Liver (tissue), 9 donors: Measurements from ENCODE around the gene BANP. TPM values are rescaled to one million over a fixed set of nuclear protein-coding genes. Genes with fewer than 3 reads are reported as not detected.

Source experiments
- DNase-seq: peaks from one replicate; pipeline ENCODE4 v3.0.0-alpha.2; 2017; ENCODE audit warnings: low spot score
- H3K27ac ChIP-seq, 2 donors: one replicate each; pipeline ENCODE4 v1.7.0; 2013; ENCODE audit warnings: inconsistent platforms in 2 of 2, low read length in 2 of 2, control low read depth in 1 of 2, low read depth in 1 of 2, mild to moderate bottlenecking in 1 of 2
- H3K27me3 ChIP-seq, 4 donors: one replicate each; pipeline versions ENCODE4 v1.6.1 to v1.7.0; 2013; ENCODE audit warnings: low read length in 3 of 4, inconsistent platforms in 1 of 4, mild to moderate bottlenecking in 1 of 4, moderate library complexity in 1 of 4; ENCODE audit not compliant: control insufficient read depth in 4 of 4, insufficient read depth in 4 of 4
- H3K36me3 ChIP-seq, 4 donors: one replicate each; pipeline versions ENCODE4 v1.6.1 to v1.7.0; 2013; ENCODE audit warnings: low read length in 3 of 4, mild to moderate bottlenecking in 3 of 4, low read depth in 1 of 4, moderate library complexity in 1 of 4; ENCODE audit not compliant: control insufficient read depth in 4 of 4, insufficient read depth in 3 of 4
- H3K4me1 ChIP-seq, 4 donors: one replicate each; pipeline versions ENCODE4 v1.6.1 to v1.7.0; 2013; ENCODE audit warnings: low read length in 3 of 4, mild to moderate bottlenecking in 3 of 4, moderate library complexity in 1 of 4; ENCODE audit not compliant: control insufficient read depth in 4 of 4, insufficient read depth in 4 of 4
- H3K4me3 ChIP-seq, 3 donors: one replicate each; pipeline versions ENCODE4 v1.6.1 to v1.7.0; 2013; ENCODE audit warnings: low read length in 3 of 3, control low read depth in 1 of 3, low read depth in 1 of 3, mild to moderate bottlenecking in 1 of 3
- H3K9ac ChIP-seq, 2 donors: one replicate each; pipeline ENCODE4 v1.7.0; 2013; ENCODE audit warnings: low read length in 2 of 2, mild to moderate bottlenecking in 2 of 2, moderate library complexity in 2 of 2, control low read depth in 1 of 2, low read depth in 1 of 2
- H3K9me3 ChIP-seq, 4 donors: one replicate each; pipeline versions ENCODE4 v1.6.1 to v1.7.0; 2013; ENCODE audit warnings: low read length in 3 of 4; ENCODE audit not compliant: control insufficient read depth in 4 of 4
- EGR1 ChIP-seq, 2 donors: IDR thresholded peaks; 2 replicates each; pipeline ENCODE4 v1.6.1; 2016 to 2018; ENCODE audit warnings: antibody characterized with exemption in 2 of 2, low read depth in 2 of 2
- FOXA1 ChIP-seq: IDR thresholded peaks from 2 replicates; pipeline ENCODE4 v1.6.1; 2016; ENCODE audit warnings: antibody characterized with exemption
- FOXA2 ChIP-seq: IDR thresholded peaks from 2 replicates; pipeline ENCODE4 v1.6.1; 2016; ENCODE audit warnings: antibody characterized with exemption
- GABPA ChIP-seq, 2 donors: IDR thresholded peaks in 1 of 2; conservative IDR thresholded peaks in 1 of 2; 2 replicates each; pipeline ENCODE4 v1.6.1; 2016; ENCODE audit warnings: antibody characterized with exemption in 2 of 2, mild to moderate bottlenecking in 1 of 2, moderate library complexity in 1 of 2
- HNF4A ChIP-seq, 2 donors: conservative IDR thresholded peaks; 2 replicates each; pipeline ENCODE4 v1.6.1; 2016; ENCODE audit warnings: antibody characterized with exemption in 2 of 2, mild to moderate bottlenecking in 2 of 2
- HNF4G ChIP-seq: IDR thresholded peaks from 2 replicates; pipeline ENCODE4 v1.6.1; 2016; ENCODE audit warnings: antibody characterized with exemption
- JUND ChIP-seq, 2 donors: IDR thresholded peaks; 2 replicates each; pipeline ENCODE4 v1.6.1; 2016; ENCODE audit warnings: antibody characterized with exemption in 2 of 2
- NR2F2 ChIP-seq: IDR thresholded peaks from 2 replicates; pipeline ENCODE4 v1.6.1; 2016; ENCODE audit warnings: antibody characterized with exemption
- RXRA ChIP-seq, 2 donors: IDR thresholded peaks; 2 replicates each; pipeline ENCODE4 v1.6.1; 2017 to 2018; ENCODE audit warnings: antibody characterized with exemption in 2 of 2, mild to moderate bottlenecking in 1 of 2
- SP1 ChIP-seq: IDR thresholded peaks from 2 replicates; pipeline ENCODE4 v1.6.1; 2018; ENCODE audit warnings: antibody characterized with exemption, mild to moderate bottlenecking
- TAF1 ChIP-seq: conservative IDR thresholded peaks from 2 replicates; pipeline ENCODE4 v1.6.1; 2016; ENCODE audit warnings: antibody characterized with exemption, mild to moderate bottlenecking
- YY1 ChIP-seq: IDR thresholded peaks from 2 replicates; pipeline ENCODE4 v1.6.1; 2016; ENCODE audit warnings: antibody characterized with exemption, mild to moderate bottlenecking
- WGBS: extraction: QIAGEN DNeasy Blood & Tissue Kit; methylation state at CpG from one replicate; pipeline ENCODE4 v1.1.7; 2013; 5-methylcytosine and 5-hydroxymethylcytosine counted together
- polyA plus RNA-seq, 2 donors: library from polyadenylated mRNA; stranded (reverse) in 1 of 2; unstranded in 1 of 2; fragments of 200-250 nt in 1 of 2; fragments of >200 nt in 1 of 2; fragmentation: Nextera tagmentation in 1 of 2; extraction: Ambion mirVana in 1 of 2; gene quantifications; one replicate each; pipeline versions ENCODE4 v1.2.1 to v1.2.3, GENCODE V29; 2013 to 2015
- total RNA-seq, 2 donors: library from RNA; depleted of rRNA; stranded (reverse); fragments of >200 nt; gene quantifications; one replicate each; pipeline ENCODE4 v1.2.3, GENCODE V29; 2014
- TF ChIP-seq, protein P1 (sequence below): fragments of 150-350 bp; IDR thresholded peaks from 2 replicates; pipeline ENCODE4 v1.5.1; 2017; ENCODE audit warnings: improper control_type of control experiment, low read depth, low read length; ENCODE audit not compliant: missing input control
- TF ChIP-seq, protein P2 (sequence below): IDR thresholded peaks from 2 replicates; pipeline ENCODE4 v1.6.1; 2016; ENCODE audit warnings: antibody characterized with exemption
- TF ChIP-seq, protein P3 (sequence below): IDR thresholded peaks from 2 replicates; pipeline ENCODE4 v1.6.1; 2016; ENCODE audit warnings: antibody characterized with exemption
- TF ChIP-seq, protein P4 (sequence below): IDR thresholded peaks from 2 replicates; pipeline ENCODE4 v1.6.1; 2016; ENCODE audit warnings: antibody characterized with exemption
- TF ChIP-seq, protein P5 (sequence below): IDR thresholded peaks from 2 replicates; pipeline ENCODE4 v1.6.1; 2016; ENCODE audit warnings: antibody characterized with exemption, mild to moderate bottlenecking
- donor health status: healthy.
- donor health status: healthy.
- donor health status: healthy.
- donor health status: healthy.
- donor health status: healthy.

Gene BANP
- total and polyA plus RNA-seq, 4 donors, result 4.9 to 20.7 (median 13.7) TPM

DNA sequence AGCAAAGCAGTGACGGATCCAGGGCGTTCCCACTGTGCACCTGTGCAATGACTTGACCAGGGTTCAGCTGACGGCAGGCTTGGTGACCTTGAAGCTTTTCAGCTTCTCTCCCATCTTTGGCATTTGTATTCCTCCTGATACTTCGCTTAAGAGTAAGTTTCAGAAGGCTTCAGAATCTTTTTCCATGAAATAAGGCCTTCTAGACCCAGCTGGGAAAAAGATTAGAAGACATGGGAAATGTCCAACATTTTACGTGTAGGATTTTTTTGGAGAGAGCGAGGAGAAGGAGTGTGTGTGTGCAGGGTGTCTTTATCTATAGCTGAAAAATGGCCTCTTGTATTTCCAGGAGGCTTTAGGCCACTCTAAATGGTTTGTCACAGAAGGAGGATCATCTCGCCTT is 104.1 kb downstream of the BANP start:
- TF ChIP-seq, protein P1, sequence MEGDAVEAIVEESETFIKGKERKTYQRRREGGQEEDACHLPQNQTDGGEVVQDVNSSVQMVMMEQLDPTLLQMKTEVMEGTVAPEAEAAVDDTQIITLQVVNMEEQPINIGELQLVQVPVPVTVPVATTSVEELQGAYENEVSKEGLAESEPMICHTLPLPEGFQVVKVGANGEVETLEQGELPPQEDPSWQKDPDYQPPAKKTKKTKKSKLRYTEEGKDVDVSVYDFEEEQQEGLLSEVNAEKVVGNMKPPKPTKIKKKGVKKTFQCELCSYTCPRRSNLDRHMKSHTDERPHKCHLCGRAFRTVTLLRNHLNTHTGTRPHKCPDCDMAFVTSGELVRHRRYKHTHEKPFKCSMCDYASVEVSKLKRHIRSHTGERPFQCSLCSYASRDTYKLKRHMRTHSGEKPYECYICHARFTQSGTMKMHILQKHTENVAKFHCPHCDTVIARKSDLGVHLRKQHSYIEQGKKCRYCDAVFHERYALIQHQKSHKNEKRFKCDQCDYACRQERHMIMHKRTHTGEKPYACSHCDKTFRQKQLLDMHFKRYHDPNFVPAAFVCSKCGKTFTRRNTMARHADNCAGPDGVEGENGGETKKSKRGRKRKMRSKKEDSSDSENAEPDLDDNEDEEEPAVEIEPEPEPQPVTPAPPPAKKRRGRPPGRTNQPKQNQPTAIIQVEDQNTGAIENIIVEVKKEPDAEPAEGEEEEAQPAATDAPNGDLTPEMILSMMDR, result no peak
- TF ChIP-seq JUND (IDR thresholded peaks at IDR 0.05), result no peak
- TF ChIP-seq, protein P2, sequence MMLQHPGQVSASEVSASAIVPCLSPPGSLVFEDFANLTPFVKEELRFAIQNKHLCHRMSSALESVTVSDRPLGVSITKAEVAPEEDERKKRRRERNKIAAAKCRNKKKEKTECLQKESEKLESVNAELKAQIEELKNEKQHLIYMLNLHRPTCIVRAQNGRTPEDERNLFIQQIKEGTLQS, result no peak
- TF ChIP-seq FOXA1, result no peak
- TF ChIP-seq, protein P3, sequence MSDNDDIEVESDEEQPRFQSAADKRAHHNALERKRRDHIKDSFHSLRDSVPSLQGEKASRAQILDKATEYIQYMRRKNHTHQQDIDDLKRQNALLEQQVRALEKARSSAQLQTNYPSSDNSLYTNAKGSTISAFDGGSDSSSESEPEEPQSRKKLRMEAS, result no peak
- TF ChIP-seq HNF4G, result no peak
- TF ChIP-seq, protein P4, sequence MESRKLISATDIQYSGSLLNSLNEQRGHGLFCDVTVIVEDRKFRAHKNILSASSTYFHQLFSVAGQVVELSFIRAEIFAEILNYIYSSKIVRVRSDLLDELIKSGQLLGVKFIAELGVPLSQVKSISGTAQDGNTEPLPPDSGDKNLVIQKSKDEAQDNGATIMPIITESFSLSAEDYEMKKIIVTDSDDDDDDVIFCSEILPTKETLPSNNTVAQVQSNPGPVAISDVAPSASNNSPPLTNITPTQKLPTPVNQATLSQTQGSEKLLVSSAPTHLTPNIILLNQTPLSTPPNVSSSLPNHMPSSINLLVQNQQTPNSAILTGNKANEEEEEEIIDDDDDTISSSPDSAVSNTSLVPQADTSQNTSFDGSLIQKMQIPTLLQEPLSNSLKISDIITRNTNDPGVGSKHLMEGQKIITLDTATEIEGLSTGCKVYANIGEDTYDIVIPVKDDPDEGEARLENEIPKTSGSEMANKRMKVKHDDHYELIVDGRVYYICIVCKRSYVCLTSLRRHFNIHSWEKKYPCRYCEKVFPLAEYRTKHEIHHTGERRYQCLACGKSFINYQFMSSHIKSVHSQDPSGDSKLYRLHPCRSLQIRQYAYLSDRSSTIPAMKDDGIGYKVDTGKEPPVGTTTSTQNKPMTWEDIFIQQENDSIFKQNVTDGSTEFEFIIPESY, result no peak
- no peak for TF ChIP-seq GABPA (IDR thresholded peaks at IDR 0.05 in 1 of 2, conservative IDR thresholded peaks at IDR 0.05 in 1 of 2)
- no peak for TF ChIP-seq HNF4A (conservative IDR thresholded peaks at IDR 0.05)
- no peak for TF ChIP-seq SP1
- TF ChIP-seq EGR1 (IDR thresholded peaks at IDR 0.05; ENCODE audit: low read depth in 2 of 2), result no peak
- TF ChIP-seq NR2F2, result no peak
- no peak for TF ChIP-seq FOXA2
- TF ChIP-seq, protein P5, sequence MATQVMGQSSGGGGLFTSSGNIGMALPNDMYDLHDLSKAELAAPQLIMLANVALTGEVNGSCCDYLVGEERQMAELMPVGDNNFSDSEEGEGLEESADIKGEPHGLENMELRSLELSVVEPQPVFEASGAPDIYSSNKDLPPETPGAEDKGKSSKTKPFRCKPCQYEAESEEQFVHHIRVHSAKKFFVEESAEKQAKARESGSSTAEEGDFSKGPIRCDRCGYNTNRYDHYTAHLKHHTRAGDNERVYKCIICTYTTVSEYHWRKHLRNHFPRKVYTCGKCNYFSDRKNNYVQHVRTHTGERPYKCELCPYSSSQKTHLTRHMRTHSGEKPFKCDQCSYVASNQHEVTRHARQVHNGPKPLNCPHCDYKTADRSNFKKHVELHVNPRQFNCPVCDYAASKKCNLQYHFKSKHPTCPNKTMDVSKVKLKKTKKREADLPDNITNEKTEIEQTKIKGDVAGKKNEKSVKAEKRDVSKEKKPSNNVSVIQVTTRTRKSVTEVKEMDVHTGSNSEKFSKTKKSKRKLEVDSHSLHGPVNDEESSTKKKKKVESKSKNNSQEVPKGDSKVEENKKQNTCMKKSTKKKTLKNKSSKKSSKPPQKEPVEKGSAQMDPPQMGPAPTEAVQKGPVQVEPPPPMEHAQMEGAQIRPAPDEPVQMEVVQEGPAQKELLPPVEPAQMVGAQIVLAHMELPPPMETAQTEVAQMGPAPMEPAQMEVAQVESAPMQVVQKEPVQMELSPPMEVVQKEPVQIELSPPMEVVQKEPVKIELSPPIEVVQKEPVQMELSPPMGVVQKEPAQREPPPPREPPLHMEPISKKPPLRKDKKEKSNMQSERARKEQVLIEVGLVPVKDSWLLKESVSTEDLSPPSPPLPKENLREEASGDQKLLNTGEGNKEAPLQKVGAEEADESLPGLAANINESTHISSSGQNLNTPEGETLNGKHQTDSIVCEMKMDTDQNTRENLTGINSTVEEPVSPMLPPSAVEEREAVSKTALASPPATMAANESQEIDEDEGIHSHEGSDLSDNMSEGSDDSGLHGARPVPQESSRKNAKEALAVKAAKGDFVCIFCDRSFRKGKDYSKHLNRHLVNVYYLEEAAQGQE, result no peak
- no peak for TF ChIP-seq RXRA (IDR thresholded peaks at IDR 0.05)
- TF ChIP-seq TAF1, result no peak
- H3K9ac ChIP-seq, result no peak overlapping the region
- 98% methylated on average over 7 of the region's 7 CpGs for WGBS
- H3K27me3 ChIP-seq, result no peaks in the 10 kb centered on the region
- H3K9me3 ChIP-seq, result no peaks in the 10 kb centered on the region
- DNase-seq, result no peak
- no peaks in the 10 kb centered on the region for H3K4me1 ChIP-seq
- H3K4me3 ChIP-seq, result no peak overlapping the region
- peaks cover 3 to 36% (median 13%) of the 10 kb centered on the region in 4 donors for H3K36me3 ChIP-seq
- H3K27ac ChIP-seq, result no peak overlapping the region

DNA sequence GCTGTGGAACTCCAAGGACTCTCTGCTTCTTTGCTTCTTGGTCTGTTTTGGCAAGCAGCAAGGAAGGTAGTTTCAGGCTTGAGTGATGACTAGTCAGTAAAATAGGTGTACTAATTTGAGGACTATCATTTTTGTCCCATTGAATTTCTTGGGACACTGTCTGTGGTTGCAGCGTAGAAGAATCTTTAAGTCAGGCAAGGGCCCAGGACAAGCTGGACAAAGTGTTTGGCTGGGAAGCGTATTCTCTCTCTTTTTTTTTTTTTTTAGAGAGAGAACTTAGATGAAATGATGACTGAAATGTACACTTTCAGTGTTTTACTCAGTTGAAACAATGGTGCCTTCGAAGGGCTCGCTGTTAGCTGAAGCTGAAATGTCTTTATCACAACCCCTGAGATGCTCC is 105.0 kb downstream of the BANP start:
- Histone ChIP-seq H3K36me3 (peaks cover 3 to 33% (median 13%) of the 10 kb centered on the region in 4 donors), H3K4me1 (no peaks in the 10 kb centered on the region), H3K27me3 (no peaks in the 10 kb centered on the region), H3K9ac (no peak overlapping the region), H3K4me3 (no peak overlapping the region), H3K9me3 (no peaks in the 10 kb centered on the region), H3K27ac (no peak overlapping the region)
- 74% methylated on average over 4 of the region's 4 CpGs for WGBS
- DNase-seq, result no peak
- TF ChIP-seq FOXA1, result no peak
- TF ChIP-seq, protein P2, result no peak
- no peak for TF ChIP-seq HNF4G
- no peak for TF ChIP-seq TAF1
- TF ChIP-seq GABPA (IDR thresholded peaks at IDR 0.05 in 1 of 2, conservative IDR thresholded peaks at IDR 0.05 in 1 of 2), result no peak
- no peak for TF ChIP-seq YY1
- TF ChIP-seq RXRA (IDR thresholded peaks at IDR 0.05), result no peak
- TF ChIP-seq NR2F2, result no peak
- TF ChIP-seq, protein P3, result no peak
- no peak for TF ChIP-seq FOXA2
- TF ChIP-seq, protein P5, result no peak
- TF ChIP-seq HNF4A (conservative IDR thresholded peaks at IDR 0.05), result no peak
